ENCODE measurements around the gene MTHFD1L.
"Not testable (repeated sequence)": the region's sequence is repeated elsewhere in the genome, so short reads cannot be mapped to it uniquely, and the experiment has no call there.

Gene MTHFD1L

DNA sequence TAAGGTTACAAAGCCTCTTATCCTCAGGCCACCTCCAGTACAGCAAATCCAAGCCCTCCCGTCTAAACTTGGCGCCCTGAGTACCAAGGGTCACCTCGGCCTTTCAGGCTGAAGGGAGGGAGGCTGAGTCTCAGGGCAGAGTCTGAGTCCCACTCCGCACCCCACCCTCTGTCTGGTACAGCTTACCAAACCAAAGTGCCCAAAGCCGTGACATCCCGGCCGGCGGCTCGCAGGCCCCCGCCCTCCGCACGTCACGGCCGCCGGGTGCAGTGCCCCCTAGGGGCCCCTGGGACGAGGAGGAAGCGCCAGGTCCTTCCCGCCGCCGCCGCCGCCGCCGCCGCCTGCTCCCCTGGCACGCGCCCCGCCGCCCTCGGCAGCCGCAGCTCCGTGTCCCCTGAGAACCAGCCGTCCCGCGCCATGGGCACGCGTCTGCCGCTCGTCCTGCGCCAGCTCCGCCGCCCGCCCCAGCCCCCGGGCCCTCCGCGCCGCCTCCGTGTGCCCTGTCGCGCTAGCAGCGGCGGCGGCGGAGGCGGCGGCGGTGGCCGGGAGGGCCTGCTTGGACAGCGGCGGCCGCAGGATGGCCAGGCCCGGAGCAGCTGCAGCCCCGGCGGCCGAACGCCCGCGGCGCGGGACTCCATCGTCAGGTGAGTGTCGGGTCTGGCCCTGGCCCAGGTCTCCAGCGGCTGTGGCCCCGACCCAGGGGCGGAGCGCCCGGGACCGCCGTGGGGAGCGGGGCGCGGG, at the start of gene MTHFD1L:
Gene MTHFD1L (plus strand): TSS at position 297 of the 741 bp plus-strand sequence. CDS start 121 bp downstream, at position 418.
- peak in 53 of 58 donors; percentile 9 to 81 (median 48) for DNase-seq

DNA sequence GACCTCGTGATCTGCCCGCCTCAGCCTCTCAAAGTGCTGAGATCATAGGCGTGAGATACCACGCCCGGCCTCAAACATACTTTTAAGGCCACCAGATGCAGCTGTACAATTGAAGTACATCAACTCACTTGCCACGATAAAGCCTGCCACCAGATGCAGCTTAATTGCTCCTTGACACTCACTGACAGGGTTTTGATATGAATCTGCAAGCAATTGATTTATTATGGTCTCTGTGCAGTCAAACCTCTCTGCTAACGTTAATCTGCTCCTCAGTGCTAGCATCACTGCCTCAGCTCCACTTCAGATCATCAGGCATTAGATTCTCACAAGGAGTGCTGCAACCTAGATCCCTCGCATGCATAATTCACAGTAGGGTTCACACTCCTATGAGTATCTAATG, 48.9 kb upstream of the MTHFD1L start:
- not testable (repeated sequence) for DNase-seq

GRCh38 chr6:150822932-150823331, 42.6 kb upstream of the MTHFD1L start:
- DNase-seq, result no peak

- no peak for DNase-seq
These were observed 38.7 kb upstream of the MTHFD1L start for GRCh38 chr6:150826788-150827187.

- DNase-seq, result not testable (repeated sequence)
These were observed 37.4 kb upstream of the MTHFD1L start for GRCh38 chr6:150828107-150828506.

DNA sequence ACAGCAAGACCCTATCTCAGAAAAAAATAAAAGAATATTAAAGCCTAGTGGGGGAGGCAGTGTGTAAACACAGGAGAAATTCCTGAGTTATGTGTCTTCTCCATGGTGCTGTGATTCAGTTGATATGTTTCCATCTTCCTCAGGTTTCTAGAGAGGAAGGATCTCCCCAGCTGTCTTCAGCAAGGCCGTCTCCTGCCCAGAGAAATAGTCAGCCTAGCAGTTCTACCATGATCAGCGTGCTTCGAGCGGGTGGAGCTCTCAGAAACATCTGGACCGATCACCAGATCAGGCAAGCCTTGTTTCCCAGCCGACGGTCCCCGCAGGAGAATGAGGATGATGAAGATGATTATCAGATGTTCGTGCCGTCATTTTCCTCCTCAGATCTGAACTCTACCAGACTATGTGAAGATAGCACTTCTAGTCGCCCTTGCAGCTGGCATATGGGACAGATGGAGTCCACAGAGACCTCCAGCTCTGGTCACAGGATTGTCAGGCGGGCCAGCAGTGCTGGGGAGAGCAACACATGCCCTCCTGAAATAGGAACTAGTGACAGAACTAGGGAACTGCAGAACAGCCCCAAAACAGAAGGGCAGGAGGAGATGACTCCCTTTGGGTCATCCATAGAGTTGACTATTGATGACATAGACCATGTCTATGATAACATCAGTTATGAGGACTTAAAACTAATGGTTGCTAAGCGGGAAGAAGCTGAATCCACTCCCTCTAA, 34.9 kb upstream of the MTHFD1L start:
- no peak for DNase-seq

GRCh38 chr6:150831577-150831976, 33.9 kb upstream of the MTHFD1L start:
- no peak for DNase-seq

GRCh38 chr6:150835620-150836019, 29.9 kb upstream of the MTHFD1L start:
- no peak for DNase-seq

GRCh38 chr6:150840185-150840584, 25.3 kb upstream of the MTHFD1L start:
- DNase-seq, result no peak

- no peak for DNase-seq
These were observed 24.3 kb upstream of the MTHFD1L start for GRCh38 chr6:150841189-150841588.

GRCh38 chr6:150841697-150842096, 23.8 kb upstream of the MTHFD1L start:
- no peak for DNase-seq

DNA sequence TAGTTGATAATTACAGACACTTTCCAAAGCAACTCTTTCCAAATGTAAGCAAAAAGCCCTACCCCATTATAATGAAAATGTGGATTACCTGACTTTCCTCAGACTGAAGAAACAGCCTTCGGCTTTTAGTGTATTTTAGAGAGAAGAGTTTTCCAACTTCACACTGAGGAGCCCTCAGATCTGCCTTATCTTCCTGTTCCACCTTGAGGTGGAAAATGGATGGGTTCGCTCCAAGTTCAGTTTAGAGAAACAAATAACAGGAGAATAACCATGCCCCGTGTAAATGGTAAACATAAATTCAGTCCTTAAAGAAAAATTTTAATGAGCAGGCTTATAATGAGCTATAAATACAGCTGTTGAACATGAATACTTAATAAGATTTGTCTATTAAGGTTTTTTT, 21.1 kb upstream of the MTHFD1L start:
- no peak for DNase-seq

GRCh38 chr6:150846641-150847040, 18.9 kb upstream of the MTHFD1L start:
- no peak for DNase-seq

GRCh38 chr6:150848400-150848799, 17.1 kb upstream of the MTHFD1L start:
- DNase-seq, result no peak

- not testable (repeated sequence) for DNase-seq
These were observed 11.1 kb upstream of the MTHFD1L start for GRCh38 chr6:150854392-150854791.

- not testable (repeated sequence) for DNase-seq
These were observed 10.3 kb upstream of the MTHFD1L start for GRCh38 chr6:150855171-150855570.

DNA sequence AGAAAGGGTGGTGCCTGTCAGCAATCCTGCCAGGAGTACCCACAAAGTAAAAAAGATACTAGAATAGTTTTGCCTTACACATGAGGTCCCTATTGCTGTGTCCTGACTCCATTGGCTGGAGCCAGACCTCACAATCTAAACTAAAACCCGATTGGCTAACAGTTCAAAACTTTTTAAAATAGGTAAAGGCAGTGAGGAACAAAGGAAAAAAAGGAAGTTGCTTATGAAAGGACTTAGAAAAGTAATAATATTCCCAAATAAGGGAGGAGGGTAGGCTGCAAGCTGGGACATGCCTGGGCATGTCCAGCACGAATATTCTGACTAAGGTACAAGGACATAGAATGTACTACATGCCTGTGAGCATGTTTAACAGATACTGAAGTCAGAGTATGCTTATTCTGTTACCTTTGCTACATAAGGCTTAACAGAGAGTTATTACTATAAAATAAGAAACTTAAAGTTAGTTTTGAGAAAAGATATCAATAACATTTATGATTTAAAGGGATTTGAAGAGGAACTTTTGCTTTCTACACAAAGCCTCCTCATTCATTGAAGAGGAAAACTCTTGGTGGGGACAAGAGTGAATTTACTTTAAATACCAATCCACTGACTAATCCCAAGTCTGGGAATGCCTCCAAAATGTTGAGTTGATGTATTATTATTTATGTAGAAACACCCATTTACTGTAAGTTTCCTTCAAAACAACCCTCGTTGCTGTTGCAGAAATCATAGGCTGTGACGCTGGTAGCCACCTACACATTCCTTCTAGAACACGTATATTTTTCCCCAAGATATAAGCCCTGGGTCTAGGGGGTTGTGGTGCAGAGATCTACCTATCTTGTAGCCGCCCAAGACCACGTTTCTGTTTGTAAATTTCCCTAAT, 8.2 kb upstream of the MTHFD1L start:
- peak in 1 of 58 donors; percentile 3 for DNase-seq

DNA sequence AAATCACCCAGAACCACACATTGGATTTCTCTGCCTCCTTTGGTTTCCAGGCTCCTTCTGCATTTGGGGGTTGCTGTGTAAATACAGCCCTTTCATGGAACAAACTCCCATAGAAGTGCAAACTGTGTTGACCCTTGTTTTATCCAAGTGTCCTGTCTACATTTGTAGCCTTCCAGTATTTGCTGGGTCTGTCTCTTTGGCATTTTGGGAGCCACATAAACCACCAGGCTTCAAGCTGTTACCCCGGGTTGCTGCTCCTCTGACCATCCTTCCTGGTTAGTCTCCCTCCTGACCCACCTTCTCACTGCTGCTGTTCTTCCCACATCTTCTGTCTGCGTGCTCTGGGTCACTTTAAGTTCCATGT, 7.6 kb upstream of the MTHFD1L start:
- no peak for DNase-seq

DNA sequence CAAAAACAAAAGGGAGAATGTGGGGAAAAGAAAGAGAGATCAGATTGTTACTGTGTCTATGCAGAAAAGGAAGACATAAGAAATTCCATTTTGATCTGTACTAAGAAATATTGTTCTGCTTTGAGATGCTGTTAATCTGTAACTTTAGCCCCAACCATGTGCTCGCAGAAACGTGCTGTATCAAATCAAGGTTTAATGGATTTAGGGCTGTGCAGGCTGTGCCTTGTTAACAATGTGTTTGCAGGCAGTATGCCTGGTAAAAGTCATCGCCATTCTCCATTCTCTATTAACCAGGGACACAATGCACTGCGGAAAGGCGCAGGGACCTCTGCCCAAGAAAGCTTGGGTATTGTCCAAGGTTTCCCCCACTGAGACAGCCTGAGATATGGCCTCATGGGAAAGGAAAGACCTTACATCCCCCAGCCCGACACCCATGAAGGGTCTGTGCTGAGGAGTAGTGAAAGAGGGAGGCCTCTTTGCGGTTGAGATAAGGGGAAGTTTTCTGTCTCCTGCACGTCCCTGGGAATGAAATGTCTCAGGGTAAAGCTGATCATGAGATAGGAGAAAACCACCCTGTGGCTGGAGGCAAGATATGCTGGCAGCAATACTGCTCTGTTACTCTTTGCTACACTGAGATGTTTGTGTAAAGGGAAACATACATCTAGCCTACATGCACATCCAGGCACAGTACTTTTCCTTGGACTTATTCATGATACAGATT, 3.9 kb upstream of the MTHFD1L start:
- DNase-seq, result peak in 5 of 58 donors; percentile 1 to 13 (median 6)

- DNase-seq, result no peak
These were observed 2.1 kb upstream of the MTHFD1L start for GRCh38 chr6:150863213-150863928.
